Measurements from ENCODE around the gene CEP43.

The CEP43 gene

DNA sequence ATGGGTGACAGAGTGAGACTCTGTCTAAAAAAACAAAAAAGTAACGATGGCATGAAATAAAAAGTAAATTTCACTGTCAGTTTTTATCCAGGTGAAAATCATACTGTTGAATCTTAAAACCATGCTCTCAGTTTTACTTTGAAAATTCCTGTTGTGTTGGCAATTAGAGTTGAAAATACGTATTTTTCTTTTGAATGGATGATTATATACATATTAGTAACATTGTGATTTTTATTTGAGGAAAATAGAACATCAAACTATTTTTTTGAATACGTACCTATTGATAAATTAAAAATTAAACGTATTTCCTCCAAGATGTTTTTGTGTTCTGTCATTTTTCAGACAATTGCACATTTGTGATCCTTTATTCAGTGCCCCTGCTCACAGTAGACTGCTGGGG, 14.7 kb downstream of the CEP43 start:
- DNase-seq (ENCODE audit: low read depth in 2 of 2) = no peak

DNA sequence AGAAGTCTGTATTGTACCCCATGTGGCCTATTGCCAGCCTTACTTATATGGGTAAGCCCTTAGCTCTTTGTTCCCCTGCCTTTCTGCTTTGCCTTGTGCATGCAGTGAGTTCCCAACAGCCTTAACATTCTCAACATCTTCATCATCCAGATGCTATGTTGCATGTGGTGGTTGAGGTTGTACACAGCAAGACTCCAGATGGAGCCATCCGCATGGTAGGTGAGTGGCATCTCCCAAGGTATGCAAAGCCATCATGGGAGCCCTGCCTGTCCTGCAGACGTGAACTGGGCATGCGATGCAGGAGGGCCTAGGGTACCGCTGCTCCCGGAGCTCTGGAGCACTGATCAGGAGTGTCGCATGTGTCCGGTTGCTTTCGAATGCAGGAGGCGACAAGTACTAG, 16.1 kb downstream of the CEP43 start:
- DNase-seq (ENCODE audit: low read depth in 2 of 2) = no peak

DNA sequence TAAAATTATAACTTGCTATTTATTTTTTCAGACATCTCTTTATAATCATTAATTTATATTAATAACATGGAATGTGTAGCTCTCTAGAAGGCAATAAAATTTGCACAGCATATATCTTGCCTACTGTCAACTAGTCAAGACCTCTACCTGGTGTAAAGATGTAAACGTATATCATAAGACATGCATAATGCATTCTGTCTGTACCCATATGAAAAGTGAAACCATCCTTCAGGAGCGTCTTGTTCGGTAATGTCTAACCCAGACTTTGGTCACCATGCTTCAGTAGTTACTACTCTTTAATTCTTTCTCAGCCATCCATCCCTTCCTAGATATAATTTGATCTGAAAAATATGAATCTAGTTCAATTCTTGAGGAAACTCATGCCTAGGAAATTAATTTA, 21.0 kb downstream of the CEP43 start:
- DNase-seq (ENCODE audit: low read depth in 2 of 2) = no peak

DNA sequence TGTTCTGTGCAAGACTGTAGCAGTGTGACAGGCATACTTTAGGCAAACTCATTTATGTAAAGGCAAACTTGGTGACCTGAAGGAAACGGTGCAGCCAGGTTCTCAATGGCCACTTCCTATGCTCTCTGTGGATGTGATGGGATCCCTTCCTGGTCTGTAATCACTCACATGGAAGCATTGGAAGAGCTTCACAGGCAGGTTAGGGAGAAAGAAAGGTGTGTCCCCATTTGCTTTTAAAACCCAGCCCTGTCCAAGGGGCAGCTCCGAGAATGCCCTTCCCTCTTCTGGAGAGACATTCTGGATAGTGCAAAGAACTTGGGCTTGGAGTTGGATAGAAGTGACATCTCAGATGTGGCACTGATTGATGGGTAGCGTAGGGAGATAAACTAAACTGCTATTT, 28.1 kb downstream of the CEP43 start:
- DNase-seq (ENCODE audit: low read depth in 2 of 2) = no peak

DNA sequence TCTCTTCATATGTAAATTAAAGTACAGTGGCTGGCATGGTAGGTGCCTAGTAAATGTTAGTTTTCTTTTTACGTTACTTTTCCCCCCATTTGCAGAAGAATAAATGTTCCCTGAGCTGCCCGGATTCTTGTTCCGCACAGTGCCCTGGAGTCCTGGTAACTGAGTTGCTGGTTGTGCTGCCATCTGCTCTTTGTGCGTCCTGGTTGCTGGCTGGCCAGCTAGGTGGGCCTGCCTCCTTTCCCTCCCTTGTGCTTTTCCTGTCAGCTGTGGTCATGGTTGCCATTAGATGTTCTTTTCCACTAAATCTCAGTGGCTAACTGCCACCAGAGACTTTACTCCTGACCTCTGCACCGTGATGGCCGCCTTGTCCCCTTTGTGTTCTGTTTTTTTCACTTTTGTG, 28.6 kb downstream of the CEP43 start:
- DNase-seq (ENCODE audit: low read depth in 2 of 2) = no peak

DNA sequence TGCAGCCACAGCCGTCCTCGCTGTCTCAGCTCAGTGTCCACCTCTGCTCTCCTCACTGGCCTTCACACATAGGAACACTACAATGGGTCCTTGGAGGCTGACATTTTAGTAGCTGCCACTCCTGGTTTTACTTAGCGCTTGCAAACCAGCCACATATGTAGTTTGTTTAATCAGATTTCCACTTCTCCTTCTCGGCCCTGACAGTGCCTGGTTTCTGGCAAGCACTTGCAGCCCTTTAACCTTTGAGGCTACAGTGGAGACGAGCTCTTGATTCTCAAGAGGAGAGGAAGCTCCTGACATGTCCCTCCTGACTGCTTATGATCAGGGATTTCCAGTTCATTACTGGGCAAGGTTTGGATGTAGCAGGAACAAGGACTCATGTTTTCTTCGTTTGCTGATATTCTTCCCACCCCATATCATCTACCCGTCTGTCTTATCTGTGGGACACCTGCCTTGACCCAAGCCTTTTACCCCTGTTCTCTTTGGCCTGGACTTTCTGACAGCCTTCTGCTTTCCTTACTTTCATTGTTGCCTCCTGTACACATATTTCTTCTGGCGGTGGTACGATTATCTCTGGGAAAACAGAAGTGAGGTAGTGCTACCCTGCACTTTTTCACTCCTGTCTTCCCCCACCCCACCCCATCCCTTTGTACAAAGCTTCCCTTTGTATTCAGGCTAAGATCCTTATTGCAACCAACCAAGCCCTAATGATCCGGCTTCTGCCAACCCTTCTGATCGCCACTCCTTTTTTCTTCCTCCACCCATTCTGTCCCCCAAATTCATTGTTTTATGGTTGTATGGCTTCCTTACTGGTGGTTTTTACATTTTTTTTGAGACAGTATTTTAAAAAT, 31.2 kb downstream of the CEP43 start:
- no peak for DNase-seq (ENCODE audit: low read depth in 2 of 2)

DNA sequence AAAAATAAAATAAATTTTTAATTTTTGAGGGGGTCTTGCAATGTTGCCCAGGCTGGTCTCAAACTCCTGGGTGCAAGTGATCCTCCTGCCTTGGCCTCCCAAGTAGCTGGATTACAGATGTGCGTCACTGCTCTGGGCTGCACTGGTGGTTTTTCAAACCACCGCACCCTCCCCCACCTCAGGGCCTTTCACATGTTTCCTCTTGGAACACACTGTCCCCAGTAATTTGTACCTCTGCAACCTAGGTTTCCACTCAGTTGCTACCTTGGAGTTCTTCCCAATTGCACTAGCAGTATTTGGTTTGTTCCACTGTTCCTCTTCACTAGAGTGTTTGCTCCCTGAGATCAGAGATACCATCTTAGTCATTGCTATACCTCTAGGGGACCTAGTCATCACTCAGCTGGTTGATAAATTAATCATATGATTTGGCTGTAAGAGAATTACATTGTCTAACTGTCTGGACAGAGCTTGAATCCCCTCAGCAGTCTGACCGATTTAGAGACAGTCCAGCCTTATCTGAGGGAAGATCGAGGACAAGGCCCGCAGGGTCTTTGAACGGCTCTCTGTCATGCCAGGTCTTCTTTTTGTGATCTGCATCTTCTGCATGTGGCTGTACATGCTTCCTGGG, 32.0 kb downstream of the CEP43 start:
- no peak for DNase-seq (ENCODE audit: low read depth in 2 of 2)

DNA sequence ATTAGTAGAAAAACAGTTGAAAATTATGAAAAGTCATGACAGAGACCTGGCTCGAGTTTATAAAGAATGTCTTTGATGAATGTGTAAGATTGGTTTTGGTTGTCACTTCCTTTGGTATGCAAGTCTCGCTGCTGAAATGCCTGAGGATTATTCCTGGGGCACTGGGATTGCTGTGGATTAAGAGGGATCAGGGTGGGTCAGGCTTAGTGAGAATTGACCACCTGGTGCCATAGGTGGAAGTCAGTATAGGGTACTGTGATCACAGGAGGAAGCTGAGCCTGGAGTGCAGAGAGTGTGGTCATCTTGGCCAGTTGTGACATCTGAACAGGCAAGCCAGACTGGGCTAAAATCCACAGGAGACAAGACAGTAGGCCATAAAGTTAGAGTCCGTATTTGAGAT, 34.9 kb downstream of the CEP43 start:
- DNase-seq (ENCODE audit: low read depth in 2 of 2) = no peak

DNA sequence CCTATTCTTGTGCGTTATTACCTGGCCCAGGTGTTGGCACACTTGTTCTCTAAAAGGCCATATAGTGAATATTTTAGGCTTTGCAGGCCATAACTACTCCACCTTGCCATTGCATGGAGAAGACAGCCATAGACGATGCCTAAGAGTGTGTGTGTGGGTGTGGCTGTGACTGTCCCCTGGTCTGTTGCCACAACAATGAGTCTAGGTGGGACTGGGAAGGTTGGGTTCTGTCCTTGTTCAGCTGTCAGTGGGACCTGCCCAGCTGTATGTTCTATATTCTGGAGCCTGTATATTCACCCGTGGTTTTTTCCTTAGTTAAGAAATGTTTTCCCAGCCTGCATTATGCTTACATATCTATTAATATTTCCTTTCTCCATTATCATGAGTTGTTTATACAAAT, 38.6 kb downstream of the CEP43 start:
- DNase-seq (ENCODE audit: low read depth in 2 of 2) = no peak

DNA sequence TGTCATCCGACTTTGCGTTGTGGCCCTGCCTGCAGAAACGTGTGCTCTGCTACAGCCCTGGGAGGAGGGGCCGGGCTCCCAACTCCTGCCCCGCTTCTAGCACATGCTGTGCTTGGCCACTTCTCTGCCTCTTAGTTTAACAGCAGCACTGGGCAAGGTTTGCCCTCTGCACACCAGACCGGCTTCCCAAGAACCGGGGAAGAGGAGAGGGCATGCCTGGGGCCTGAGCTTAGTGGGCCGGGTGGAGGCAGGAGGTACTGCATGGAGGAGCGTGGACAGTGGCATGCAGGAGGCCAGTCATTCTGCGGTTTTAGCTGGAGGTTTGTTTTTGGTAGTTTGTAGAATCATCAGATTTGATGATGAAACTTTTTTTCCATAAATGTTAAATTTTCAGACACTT, 45.5 kb downstream of the CEP43 start:
- DNase-seq (ENCODE audit: low read depth in 2 of 2) = no peak

DNA sequence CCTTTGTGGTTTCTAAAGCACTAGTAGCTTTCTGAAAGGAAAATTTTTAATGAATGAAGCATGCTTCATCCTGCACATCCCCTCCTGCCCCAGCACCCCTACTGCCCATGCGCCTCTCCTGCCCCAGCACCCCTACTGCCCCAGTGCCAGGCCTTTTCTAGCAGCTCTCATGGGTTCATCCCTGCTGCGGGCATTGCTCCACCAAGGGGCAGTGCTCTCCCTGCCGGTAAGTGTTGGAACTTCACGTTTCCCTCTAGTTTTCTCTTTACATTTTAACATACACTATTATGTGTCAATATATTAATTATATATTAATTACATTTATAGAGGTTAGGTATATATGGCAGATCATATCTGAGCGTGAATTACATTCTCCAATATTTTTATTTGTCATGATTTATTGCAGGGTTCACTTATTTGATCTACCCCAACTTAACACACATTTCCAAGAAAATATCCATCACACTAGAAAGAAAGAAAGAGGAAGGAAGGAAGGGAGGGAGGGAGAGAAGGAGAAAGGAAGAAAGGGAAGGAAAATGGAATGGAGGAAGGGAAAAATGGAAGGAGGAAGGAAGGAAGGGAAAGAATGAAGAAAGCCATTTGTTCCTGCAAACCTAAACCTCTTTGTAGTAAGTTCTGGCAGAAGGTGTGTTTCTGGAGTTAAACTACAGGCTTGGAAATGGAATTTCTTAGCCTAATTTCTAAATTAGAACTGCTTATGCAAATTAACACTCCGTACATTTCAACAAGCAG, 46.8 kb downstream of the CEP43 start:
- no peak for DNase-seq (ENCODE audit: low read depth in 2 of 2)

DNA sequence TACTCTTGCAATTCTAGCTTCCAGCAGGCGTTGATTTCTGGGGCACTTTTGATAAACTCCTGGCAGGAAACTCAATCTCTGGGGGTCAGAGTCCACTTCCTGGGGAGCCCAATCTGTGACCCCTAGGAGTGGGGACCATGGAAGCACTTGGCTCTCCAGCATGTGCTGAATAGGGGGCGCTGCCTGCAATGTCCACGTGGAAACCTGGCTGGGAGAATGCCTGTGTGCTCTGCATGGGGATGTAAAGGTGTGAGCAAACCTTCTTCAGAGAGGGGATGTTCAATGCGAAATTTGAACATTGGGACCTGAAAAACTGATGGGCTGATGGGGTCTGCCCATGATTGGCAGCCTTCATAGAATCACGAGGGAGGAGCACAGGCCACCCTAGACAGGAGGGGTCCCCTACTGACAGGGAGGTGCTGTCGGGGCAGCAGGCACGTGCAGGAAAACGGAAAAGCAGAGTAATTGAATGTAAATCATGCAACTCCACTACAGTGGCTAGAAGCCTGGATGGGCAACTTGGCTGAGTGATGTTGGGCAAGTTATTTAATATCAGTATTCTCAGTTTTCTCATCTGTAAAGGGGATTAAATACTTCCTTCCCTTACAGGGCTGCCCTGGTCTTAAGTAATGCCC, 47.8 kb downstream of the CEP43 start:
- no peak for DNase-seq (ENCODE audit: low read depth in 2 of 2)

DNA sequence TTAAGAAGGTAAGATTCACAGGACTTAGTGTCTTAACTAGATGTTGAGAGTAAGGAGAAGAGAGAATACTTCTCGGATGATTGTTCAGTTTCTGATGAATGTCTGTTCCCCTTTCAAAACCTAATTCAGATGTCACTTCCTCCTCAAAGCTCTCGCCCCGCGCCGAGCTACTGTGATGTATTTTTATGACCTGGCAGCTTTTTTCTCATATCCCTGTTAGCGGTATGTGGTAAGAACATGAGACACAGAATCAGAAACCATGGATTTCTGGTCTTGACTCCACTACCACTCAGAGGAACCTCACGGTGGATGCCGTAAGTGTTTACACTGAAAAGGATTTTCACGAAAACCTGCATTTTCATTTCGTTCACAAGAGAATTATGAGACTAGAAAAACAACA, 48.4 kb downstream of the CEP43 start:
- DNase-seq (ENCODE audit: low read depth in 2 of 2) = peak; percentile 52 to 59

Measured in stimulated activated CD4-positive, alpha-beta T cell treated with anti-CD3 and anti-CD28 coated beads, Interleukin-15, amount 100 ng/mL, for 48 hours (primary cell).